ENCODE results near the gene IQGAP2. TPM values are rescaled to one million over a fixed set of nuclear protein-coding genes. Genes with fewer than 3 reads are reported as not detected.
A peak's percentile ranks its signal among the peaks of the same experiment; 100 is the strongest.

The IQGAP2 gene
- total and polyA plus RNA-seq, 9 of the 15 experiments (the other 6 are each of a cell fraction or from before 2014, with no cell fraction given) = 8.7 to 23.2 (median 17.4) TPM

DNA sequence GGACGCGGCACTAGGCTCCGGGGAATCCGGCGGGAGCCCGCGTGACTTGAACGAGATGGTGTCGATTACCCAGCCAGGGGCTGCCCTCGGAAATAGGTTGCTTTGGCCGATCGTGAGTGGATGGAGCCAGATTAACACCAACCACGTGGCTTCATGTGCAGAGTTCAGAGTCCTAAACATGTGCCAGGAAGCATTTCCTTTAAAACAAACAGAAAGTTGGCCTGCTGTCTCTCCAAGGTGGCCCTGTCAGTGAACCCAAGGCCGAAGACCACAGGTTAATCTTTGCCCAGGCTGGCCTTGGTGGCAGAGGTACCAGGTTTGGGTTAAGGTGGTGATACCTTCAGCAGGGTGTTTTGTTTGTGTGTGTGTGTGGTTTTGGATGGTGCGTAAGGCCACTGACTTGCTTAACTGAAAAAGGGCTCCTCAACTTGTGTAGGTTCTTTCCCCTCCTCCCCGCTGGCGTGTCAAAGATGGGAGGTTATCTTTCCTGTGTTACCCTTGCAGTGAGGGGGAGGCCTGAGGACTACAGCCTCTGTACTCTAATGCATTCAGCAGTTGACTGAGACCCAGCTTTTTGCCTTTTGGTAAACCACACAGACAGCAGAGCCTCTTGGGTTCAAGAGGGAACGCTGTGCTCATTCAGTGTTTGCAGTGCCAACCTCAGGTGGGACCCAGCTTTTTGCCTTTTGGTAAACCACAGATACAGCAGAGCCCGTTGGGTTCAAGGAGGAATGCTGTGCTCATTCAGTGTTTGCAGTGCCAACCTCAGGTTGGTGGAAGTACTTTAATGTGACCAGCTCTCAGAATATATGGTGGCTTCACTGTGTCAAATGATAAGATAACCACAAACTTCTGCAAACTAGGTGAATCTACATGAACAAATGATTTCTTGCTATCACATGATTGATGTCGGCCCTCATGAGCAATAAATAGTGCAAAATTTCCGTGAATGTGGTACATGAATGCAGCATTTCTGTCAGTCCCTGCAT is 1.4 kb downstream of the IQGAP2 start (continued):
- TF ChIP-seq ATF3 (IDR thresholded peaks at IDR 0.05) (no peak), ATF3 (CRISPR knock-in tag; conservative IDR thresholded peaks at IDR 0.05) (no peak), RNF219 (CRISPR knock-in tag; IDR thresholded peaks at IDR 0.05) (no peak), HDAC8 (tag; IDR thresholded peaks at IDR 0.05) (no peak), ZNF696 (CRISPR knock-in tag; conservative IDR thresholded peaks at IDR 0.05) (no peak), TRIM24 (IDR thresholded peaks at IDR 0.05) (no peak), ZNF449 (CRISPR knock-in tag; IDR thresholded peaks at IDR 0.05) (no peak), ZNF217 (CRISPR knock-in tag; IDR thresholded peaks at IDR 0.05) (no peak), E2F8 (IDR thresholded peaks at IDR 0.05; ENCODE audit: low read depth, partially characterized antibody) (no peak), HMG20B (CRISPR knock-in tag; IDR thresholded peaks at IDR 0.05) (no peak), CREB1 (IDR thresholded peaks at IDR 0.05) (no peak), CREB1 (CRISPR knock-in tag; IDR thresholded peaks at IDR 0.05) (no peak), ZBTB26 (CRISPR knock-in tag; IDR thresholded peaks at IDR 0.05) (no peak), ZNF24 (IDR thresholded peaks at IDR 0.05) (0 out of 2 replicates have a peak, but pooled peaks have one; percentile 42)
- TF ChIP-seq, protein P1, sequence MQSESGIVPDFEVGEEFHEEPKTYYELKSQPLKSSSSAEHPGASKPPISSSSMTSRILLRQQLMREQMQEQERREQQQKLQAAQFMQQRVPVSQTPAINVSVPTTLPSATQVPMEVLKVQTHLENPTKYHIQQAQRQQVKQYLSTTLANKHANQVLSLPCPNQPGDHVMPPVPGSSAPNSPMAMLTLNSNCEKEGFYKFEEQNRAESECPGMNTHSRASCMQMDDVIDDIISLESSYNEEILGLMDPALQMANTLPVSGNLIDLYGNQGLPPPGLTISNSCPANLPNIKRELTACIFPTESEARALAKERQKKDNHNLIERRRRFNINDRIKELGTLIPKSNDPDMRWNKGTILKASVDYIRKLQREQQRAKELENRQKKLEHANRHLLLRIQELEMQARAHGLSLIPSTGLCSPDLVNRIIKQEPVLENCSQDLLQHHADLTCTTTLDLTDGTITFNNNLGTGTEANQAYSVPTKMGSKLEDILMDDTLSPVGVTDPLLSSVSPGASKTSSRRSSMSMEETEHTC (IDR thresholded peaks at IDR 0.05) = no peak
